Neural crest cell (in vitro differentiated cells): ENCODE data around the gene LORICRIN. TPM values are rescaled to one million over a fixed set of nuclear protein-coding genes. Genes with fewer than 3 reads are reported as not detected.

ENCODE experiments used
- DNase-seq: peaks from one replicate; pipeline ENCODE4 v3.0.0; 2021; ENCODE audit warnings: low read depth, mixed read lengths, low spot score
- H3K27ac Mint-ChIP-seq: one replicate; pipeline ENCODE4 v1.8.0; 2021; ENCODE audit warnings: mild to moderate bottlenecking, mixed read lengths; ENCODE audit not compliant: unreplicated experiment
- H3K27me3 Mint-ChIP-seq: 2 replicates; pipeline ENCODE4 v1.8.0; 2021; ENCODE audit warnings: low read depth, mild to moderate bottlenecking, mixed read lengths
- H3K36me3 Mint-ChIP-seq: 2 replicates; pipeline ENCODE4 v1.8.0; 2021; ENCODE audit warnings: low read depth, mild to moderate bottlenecking, mixed read lengths
- H3K4me1 Mint-ChIP-seq: 2 replicates; pipeline ENCODE4 v1.8.0; 2021; ENCODE audit warnings: mixed read lengths
- H3K4me3 Mint-ChIP-seq: one replicate; pipeline ENCODE4 v1.8.0; 2021; ENCODE audit warnings: mild to moderate bottlenecking, mixed read lengths
- H3K9me3 Mint-ChIP-seq: 2 replicates; pipeline ENCODE4 v1.8.0; 2021; ENCODE audit warnings: mixed read lengths
- total RNA-seq: library from RNA; stranded (reverse); gene quantifications from 2 replicates; pipeline ENCODE4 v1.2.1, GENCODE V29; 2021
- TF ChIP-seq, protein P1 (sequence below): fragments of 200-600 bp; sonication (generic); conservative IDR thresholded peaks from 2 replicates; pipeline ENCODE4 v1.5.0; 2021; ENCODE audit warnings: antibody characterized with exemption, mild to moderate bottlenecking

LORICRIN gene
- total RNA-seq, 1 donor from 2014 or later = not detected

DNA sequence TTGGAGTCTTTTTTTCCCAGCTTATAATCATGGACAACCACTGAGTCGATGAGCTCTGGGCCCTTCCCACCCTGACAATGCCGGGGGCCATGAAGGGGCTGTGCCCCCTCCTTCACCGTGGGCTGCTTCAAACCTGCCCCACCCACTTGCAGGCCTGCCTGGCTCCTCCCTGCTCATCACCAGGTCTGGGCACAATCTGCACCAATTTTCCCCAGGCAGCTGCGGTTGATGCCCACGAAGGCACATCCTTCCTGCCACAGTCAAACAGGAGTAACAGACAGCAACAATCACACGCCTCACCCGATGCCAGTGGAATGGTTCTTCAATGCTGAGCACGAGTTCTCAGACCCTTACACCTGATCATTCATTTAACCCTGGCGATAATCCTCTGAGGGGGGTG lies 34.4 kb downstream of the LORICRIN start:
- no peaks in the 10 kb centered on the region for H3K36me3 Mint-ChIP-seq
- no peak overlapping the region for H3K27ac Mint-ChIP-seq
- H3K4me1 Mint-ChIP-seq = no peaks in the 10 kb centered on the region
- H3K4me3 Mint-ChIP-seq = no peak overlapping the region
- TF ChIP-seq, protein P1, sequence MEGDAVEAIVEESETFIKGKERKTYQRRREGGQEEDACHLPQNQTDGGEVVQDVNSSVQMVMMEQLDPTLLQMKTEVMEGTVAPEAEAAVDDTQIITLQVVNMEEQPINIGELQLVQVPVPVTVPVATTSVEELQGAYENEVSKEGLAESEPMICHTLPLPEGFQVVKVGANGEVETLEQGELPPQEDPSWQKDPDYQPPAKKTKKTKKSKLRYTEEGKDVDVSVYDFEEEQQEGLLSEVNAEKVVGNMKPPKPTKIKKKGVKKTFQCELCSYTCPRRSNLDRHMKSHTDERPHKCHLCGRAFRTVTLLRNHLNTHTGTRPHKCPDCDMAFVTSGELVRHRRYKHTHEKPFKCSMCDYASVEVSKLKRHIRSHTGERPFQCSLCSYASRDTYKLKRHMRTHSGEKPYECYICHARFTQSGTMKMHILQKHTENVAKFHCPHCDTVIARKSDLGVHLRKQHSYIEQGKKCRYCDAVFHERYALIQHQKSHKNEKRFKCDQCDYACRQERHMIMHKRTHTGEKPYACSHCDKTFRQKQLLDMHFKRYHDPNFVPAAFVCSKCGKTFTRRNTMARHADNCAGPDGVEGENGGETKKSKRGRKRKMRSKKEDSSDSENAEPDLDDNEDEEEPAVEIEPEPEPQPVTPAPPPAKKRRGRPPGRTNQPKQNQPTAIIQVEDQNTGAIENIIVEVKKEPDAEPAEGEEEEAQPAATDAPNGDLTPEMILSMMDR = no peak
- DNase-seq = no peak
- no peaks in the 10 kb centered on the region for H3K9me3 Mint-ChIP-seq
- peaks cover 16% of the 10 kb centered on the region for H3K27me3 Mint-ChIP-seq

DNA sequence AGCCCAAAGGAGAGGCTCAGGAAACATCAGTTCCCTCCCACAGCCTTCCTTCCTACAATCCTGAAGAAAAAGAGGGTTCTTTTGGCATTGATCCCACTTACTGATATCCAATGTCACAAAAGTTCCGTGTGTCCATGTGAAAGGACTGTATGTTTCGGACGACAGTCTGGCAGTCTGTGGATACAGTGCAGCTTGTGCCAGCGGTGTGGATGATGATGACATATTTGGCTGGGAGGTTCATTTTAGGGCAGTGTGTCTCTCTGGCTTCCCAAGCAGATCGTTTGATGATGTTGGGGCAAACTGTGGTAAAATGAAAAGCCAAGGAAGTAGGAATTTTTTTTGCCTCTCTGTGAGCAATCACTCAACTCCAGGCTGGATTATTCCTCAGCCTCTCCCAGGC lies 42.8 kb downstream of the LORICRIN start:
- H3K36me3 Mint-ChIP-seq = no peaks in the 10 kb centered on the region
- H3K27me3 Mint-ChIP-seq = peaks cover 39% of the 10 kb centered on the region
- no peak overlapping the region for H3K4me3 Mint-ChIP-seq
- no peaks in the 10 kb centered on the region for H3K9me3 Mint-ChIP-seq
- no peak overlapping the region for H3K27ac Mint-ChIP-seq
- H3K4me1 Mint-ChIP-seq = no peaks in the 10 kb centered on the region
- DNase-seq = no peak
- TF ChIP-seq, protein P1 = no peak

DNA sequence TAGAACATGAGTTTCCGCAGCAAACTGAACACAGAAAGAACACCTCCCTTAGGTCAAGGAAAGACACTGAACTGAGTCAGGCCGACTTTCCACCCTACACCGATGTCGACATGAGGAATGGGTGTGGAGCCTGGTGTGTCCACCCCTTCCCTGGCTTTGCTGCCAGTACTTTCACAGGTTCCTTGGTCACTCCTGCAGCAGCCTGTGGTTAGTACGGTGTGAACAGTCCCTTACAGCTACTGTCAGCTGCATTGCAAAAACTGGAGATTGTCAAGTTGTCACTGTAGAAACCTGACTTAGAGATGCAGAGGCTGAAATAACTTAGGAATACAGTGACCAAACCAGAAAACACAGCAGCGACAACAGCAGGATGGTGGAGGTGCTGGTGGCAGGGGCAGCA lies 46.2 kb downstream of the LORICRIN start:
- H3K9me3 Mint-ChIP-seq = no peaks in the 10 kb centered on the region
- H3K36me3 Mint-ChIP-seq = no peaks in the 10 kb centered on the region
- peaks cover 28% of the 10 kb centered on the region for H3K27me3 Mint-ChIP-seq
- no peak overlapping the region for H3K4me3 Mint-ChIP-seq
- DNase-seq = no peak
- no peak overlapping the region for H3K27ac Mint-ChIP-seq
- no peaks in the 10 kb centered on the region for H3K4me1 Mint-ChIP-seq
- TF ChIP-seq, protein P1 = no peak

DNA sequence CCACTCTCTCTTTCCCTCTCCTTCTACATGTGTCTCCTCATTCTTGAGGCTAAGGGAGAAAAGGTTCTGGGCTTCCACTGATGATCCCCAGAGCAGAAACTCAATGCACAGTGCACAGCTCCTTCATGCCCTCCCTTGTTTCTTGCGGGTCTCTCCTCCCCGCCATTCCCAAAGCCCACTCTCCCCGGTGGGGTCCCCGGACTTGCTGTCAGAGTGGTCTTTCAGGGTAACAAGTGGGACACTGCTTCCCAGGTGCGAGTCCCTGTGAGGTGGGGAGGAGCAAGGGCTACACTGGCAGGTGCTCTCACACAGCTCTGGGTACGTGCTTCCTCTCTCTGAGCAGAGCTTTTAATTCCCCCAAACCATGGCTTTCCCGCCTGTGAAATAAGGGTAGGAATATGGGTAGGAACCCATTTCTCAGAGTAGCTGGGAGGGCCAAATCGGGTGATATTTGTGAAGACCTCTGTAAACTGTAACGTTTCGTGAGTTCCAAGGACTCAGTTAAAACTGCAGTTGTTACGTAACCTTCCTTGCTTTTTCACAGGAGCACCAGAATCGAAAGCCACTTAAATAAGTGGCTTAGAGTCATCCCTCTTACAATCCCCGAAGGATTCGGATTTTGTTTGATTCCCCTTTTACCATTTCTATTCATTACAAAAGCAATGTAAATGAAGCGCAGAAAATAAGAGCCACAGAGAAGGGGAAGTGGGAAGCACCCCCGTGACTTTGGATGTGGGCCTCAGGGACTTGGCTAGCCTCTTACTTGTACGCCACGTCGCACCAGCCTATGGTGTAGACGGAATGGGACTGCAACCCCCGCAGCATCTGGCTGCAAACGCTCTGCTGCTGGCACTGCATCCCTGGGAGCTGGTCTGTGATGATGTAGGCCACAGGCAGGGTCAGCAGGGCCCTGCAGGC lies 47.1 kb downstream of the LORICRIN start:
- no peak overlapping the region for H3K27ac Mint-ChIP-seq
- no peaks in the 10 kb centered on the region for H3K36me3 Mint-ChIP-seq
- no peak for DNase-seq
- H3K9me3 Mint-ChIP-seq = no peaks in the 10 kb centered on the region
- peaks cover 25% of the 10 kb centered on the region for H3K27me3 Mint-ChIP-seq
- H3K4me1 Mint-ChIP-seq = no peaks in the 10 kb centered on the region
- H3K4me3 Mint-ChIP-seq = no peak overlapping the region
- TF ChIP-seq, protein P1 = no peak

DNA sequence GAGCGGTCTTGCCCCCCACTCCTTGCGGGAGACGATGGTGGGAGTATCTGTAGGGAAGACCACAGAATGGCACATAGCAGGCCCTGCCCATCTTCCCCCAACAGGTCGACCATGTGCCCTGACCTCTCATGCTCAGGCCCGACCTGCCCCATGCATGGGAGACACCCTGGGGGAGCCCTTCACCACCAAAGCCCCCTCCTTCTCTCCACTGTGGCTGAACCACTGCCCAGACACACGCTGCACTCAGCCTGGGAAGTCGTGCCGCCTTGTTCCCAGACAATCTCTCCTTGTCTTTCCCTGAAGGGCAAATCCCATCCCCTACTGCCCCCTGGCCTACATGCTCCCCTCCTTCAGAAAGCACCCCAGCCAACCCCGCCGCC lies 47.7 kb downstream of the LORICRIN start:
- Mint-ChIP-seq H3K27me3 (peaks cover 28% of the 10 kb centered on the region), H3K4me1 (no peaks in the 10 kb centered on the region), H3K4me3 (no peak overlapping the region), H3K27ac (no peak overlapping the region), H3K36me3 (no peaks in the 10 kb centered on the region), H3K9me3 (no peaks in the 10 kb centered on the region)
- no peak for DNase-seq
- TF ChIP-seq, protein P1 = no peak
